CD4-positive, CD25-positive, alpha-beta regulatory T cell (primary cell): Measurements from ENCODE around the gene TMEM17. TPM values are rescaled to one million over a fixed set of nuclear protein-coding genes. Genes with fewer than 3 reads are reported as not detected.
A peak's percentile ranks its signal among the peaks of the same experiment; 100 is the strongest.

ENCODE experiments used
- ATAC-seq, 2 donors: fragments of 150-1000 bp; cut with Tn5 transposase; one replicate each; pipeline ENCODE4 v1.10.0; 2021; ENCODE audit warnings: low read depth in 2 of 2, moderate number of reproducible peaks in 2 of 2, moderate library complexity in 1 of 2
- DNase-seq, 3 donors: peaks; one replicate each; pipeline versions ENCODE4 v3.0.0 to v3.0.0-alpha.2; 2012 to 2022; ENCODE audit warnings: mixed read lengths in 1 of 3
- H3K27ac ChIP-seq: one replicate; pipeline ENCODE4 v1.7.0; 2013; ENCODE audit warnings: mild to moderate bottlenecking, low read length; ENCODE audit not compliant: insufficient read depth, poor library complexity, severe bottlenecking
- H3K27me3 ChIP-seq: one replicate; pipeline ENCODE4 v1.7.0; 2013; ENCODE audit warnings: low read length; ENCODE audit not compliant: control insufficient read depth, insufficient read depth
- H3K36me3 ChIP-seq: one replicate; pipeline ENCODE4 v1.7.0; 2013; ENCODE audit warnings: mild to moderate bottlenecking, low read length, moderate library complexity; ENCODE audit not compliant: control insufficient read depth, insufficient read depth
- H3K4me1 ChIP-seq: 2 replicates; pipeline ENCODE4 v1.7.0; 2013; ENCODE audit warnings: mild to moderate bottlenecking, low read length; ENCODE audit not compliant: insufficient read depth, control insufficient read depth, poor library complexity, severe bottlenecking
- H3K4me3 ChIP-seq: one replicate; pipeline ENCODE4 v1.7.0; 2013; ENCODE audit warnings: low read depth, mild to moderate bottlenecking, low read length, moderate library complexity
- H3K9me3 ChIP-seq, 2 experiments: 1 replicate in 1 of 2; 2 replicates in 1 of 2; pipeline ENCODE4 v1.7.0; 2013; ENCODE audit warnings: low read length in 2 of 2, mild to moderate bottlenecking in 1 of 2, moderate library complexity in 1 of 2; ENCODE audit not compliant: control insufficient read depth in 2 of 2
- H3K27ac Mint-ChIP-seq, 3 donors: one replicate each; pipeline ENCODE4 v1.8.0; 2020 to 2022; ENCODE audit warnings: mild to moderate bottlenecking in 3 of 3, mixed read lengths in 3 of 3, moderate library complexity in 2 of 3
- H3K27me3 Mint-ChIP-seq: one replicate; pipeline ENCODE4 v1.8.0; 2022; ENCODE audit warnings: mild to moderate bottlenecking, mixed read lengths
- H3K36me3 Mint-ChIP-seq: one replicate; pipeline ENCODE4 v1.8.0; 2020; ENCODE audit warnings: mixed read lengths
- H3K4me1 Mint-ChIP-seq, 4 donors: one replicate each; pipeline ENCODE4 v1.8.0; 2020 to 2022; ENCODE audit warnings: mixed read lengths in 4 of 4, mild to moderate bottlenecking in 1 of 4
- H3K4me3 Mint-ChIP-seq, 4 donors: one replicate each; pipeline ENCODE4 v1.8.0; 2020 to 2022; ENCODE audit warnings: mild to moderate bottlenecking in 4 of 4, mixed read lengths in 4 of 4, moderate library complexity in 3 of 4
- H3K9me3 Mint-ChIP-seq, 7 donors: one replicate each; pipeline ENCODE4 v1.8.0; 2020 to 2022; ENCODE audit warnings: mixed read lengths in 7 of 7, mild to moderate bottlenecking in 3 of 7, moderate library complexity in 2 of 7
- polyA plus RNA-seq, 4 donors: library from polyadenylated mRNA; unstranded; fragments of 300-500 nt; fragmentation: Illumina TruSeq; gene quantifications; one replicate each; pipeline ENCODE4 v1.2.3, GENCODE V29; 2021
- total RNA-seq: library from RNA; stranded (reverse); gene quantifications from one replicate; pipeline ENCODE4 v1.2.3, GENCODE V29; 2022

The TMEM17 gene
- total and polyA plus RNA-seq, 5 donors from 2014 or later: not detected

DNA sequence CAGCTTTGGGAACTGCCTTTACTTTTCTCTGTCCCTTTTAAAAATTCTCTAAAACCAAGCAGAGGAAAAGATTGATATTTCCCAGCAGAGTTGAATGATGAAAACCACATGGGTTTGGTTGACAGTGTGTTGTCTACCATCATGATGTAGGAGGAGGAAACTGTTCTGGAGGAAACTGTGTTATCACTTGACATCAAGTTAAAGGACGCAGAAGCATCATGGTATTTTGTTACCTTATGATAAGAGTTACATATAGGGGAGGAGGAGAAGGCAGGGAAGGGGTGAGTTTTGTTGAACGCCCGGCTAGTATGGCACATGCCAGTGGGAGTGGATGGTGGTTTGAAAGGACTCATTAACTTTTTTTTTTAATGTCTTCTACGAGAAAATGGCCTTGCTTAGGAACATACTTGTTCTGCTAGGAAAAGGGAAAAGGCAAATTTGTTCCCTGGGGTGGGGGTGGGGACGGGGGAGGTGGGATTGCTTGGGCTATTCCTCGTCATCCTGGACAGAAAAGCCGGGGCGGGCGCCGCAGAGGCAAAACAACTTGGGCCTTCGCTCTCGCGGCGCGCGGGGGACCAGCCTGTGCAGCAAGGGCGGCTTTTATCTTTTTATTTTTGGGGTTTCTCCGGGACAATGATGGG lies 766 bp downstream of the TMEM17 start:
- no peak overlapping the region for H3K4me3 ChIP-seq
- Mint-ChIP-seq H3K27ac (peak overlapping the region in 1 of 3 donors; percentile 52), H3K36me3 (no peaks in the 10 kb centered on the region), H3K27me3 (peaks cover 47% of the 10 kb centered on the region), H3K4me3 (peak overlapping the region; percentile 35 to 75 (median 69)), H3K9me3 (peaks cover 0 to 2% (median 0%) of the 10 kb centered on the region in 7 donors), H3K4me1 (peaks cover 0 to 7% (median 3%) of the 10 kb centered on the region in 4 donors)
- DNase-seq (peak in 1 of 3 donors; percentile 6), ATAC-seq (no peak)
- H3K36me3 ChIP-seq: no peaks in the 10 kb centered on the region
- no peak overlapping the region for H3K27ac ChIP-seq
- no peaks in the 10 kb centered on the region for H3K9me3 ChIP-seq
- peaks cover 9% of the 10 kb centered on the region for H3K4me1 ChIP-seq
- H3K27me3 ChIP-seq: peaks cover 26% of the 10 kb centered on the region

DNA sequence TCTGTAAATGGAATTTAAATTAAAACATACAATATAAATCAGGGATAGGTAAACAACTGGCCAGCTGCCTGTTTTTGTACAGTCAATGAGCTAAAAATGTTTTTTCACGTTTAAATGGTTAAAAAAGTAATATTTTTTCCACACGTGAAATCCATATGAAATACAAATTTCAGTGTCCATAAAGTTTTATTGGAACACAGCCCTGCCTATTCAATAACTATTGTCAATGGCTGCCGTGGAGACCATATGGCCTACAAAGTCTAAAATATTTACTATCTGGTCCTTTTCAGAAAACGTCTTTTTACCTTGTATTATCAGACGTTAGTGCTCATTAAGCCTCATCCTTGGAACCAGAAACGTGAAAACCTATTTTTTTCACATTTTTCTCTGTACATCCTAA lies 1.3 kb downstream of the TMEM17 start:
- H3K4me3 Mint-ChIP-seq: peak overlapping the region in 1 of 4 donors; percentile 35
- no peak overlapping the region for H3K27ac ChIP-seq
- peaks cover 0 to 7% (median 3%) of the 10 kb centered on the region in 4 donors for H3K4me1 Mint-ChIP-seq
- no peaks in the 10 kb centered on the region for H3K36me3 ChIP-seq
- ATAC-seq: no peak
- H3K9me3 Mint-ChIP-seq: peaks cover 0 to 2% (median 0%) of the 10 kb centered on the region in 7 donors
- peaks cover 26% of the 10 kb centered on the region for H3K27me3 ChIP-seq
- H3K4me3 ChIP-seq: no peak overlapping the region
- H3K27ac Mint-ChIP-seq: no peak overlapping the region
- no peaks in the 10 kb centered on the region for H3K36me3 Mint-ChIP-seq
- peaks cover 9% of the 10 kb centered on the region for H3K4me1 ChIP-seq
- peaks cover 47% of the 10 kb centered on the region for H3K27me3 Mint-ChIP-seq
- no peaks in the 10 kb centered on the region for H3K9me3 ChIP-seq
- DNase-seq: no peak

DNA sequence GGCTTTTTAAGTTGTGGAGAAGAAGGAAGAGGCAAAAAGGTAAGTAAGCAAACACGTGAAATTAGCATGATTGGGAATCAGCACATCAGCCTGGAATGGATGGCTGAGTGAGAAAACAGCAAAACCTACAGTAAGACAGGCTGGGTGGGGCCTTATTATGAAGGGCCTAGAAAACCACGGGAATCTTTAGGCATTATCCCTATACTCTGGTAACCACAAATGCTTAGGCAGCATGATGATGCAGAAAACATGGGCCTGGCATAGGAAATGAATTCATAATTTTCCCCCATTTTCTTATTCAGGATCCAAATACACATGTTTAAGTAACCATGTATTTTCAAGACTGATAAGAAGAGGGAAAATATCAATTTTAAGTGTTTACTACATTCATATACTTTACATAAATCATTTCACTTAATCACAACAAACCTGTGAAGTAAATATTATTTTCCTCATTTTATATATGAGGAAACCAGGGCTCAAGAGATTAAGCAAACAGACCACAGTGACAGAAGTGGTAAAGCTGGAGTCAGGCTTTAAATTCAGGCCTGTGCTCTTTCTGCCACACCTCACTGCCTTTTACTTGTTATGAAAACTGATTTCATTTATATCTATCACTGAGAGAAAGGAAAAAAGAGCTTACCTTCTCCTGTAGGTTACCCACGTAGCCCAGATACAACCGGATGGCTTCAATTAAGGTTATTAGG lies 4.0 kb downstream of the TMEM17 start:
- Histone ChIP-seq H3K4me1 (peaks cover 9% of the 10 kb centered on the region), H3K27me3 (peaks cover 17% of the 10 kb centered on the region), H3K27ac (no peak overlapping the region), H3K4me3 (no peak overlapping the region), H3K36me3 (no peaks in the 10 kb centered on the region), H3K9me3 (no peaks in the 10 kb centered on the region)
- no peak for DNase-seq
- ATAC-seq: no peak
- Mint-ChIP-seq H3K36me3 (no peaks in the 10 kb centered on the region), H3K27me3 (peaks cover 33% of the 10 kb centered on the region), H3K4me1 (peaks cover 0 to 7% (median 3%) of the 10 kb centered on the region in 4 donors), H3K27ac (no peak overlapping the region), H3K9me3 (no peaks in the 10 kb centered on the region), H3K4me3 (peak overlapping the region in 1 of 4 donors; percentile 63)

DNA sequence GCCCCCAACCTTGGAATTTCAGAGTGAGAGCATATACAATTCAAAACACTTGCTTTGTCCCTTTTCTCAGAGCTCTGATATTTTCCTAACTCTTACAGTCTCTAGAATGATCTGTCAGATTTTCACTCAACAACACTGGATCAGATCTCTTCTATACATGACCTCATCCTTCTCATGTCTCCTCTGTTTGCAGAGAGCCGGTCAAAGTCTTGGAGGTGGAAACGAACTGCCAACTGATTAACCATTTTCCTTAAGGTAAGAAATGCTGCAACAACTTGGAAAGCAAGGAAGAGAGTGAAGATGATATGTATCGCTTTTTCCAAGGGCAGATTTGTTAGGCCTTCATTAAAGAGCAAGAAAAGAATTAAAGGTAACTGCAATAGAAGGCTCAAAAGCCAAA lies 4.9 kb downstream of the TMEM17 start:
- no peak overlapping the region for H3K27ac ChIP-seq
- H3K36me3 Mint-ChIP-seq: no peaks in the 10 kb centered on the region
- ATAC-seq (no peak), DNase-seq (no peak)
- H3K4me3 Mint-ChIP-seq: no peak overlapping the region
- H3K27ac Mint-ChIP-seq: no peak overlapping the region
- no peaks in the 10 kb centered on the region for H3K9me3 Mint-ChIP-seq
- peaks cover 0 to 2% (median under 1%) of the 10 kb centered on the region in 4 donors for H3K4me1 Mint-ChIP-seq
- H3K27me3 ChIP-seq: peaks cover 12% of the 10 kb centered on the region
- no peak overlapping the region for H3K4me3 ChIP-seq
- no peaks in the 10 kb centered on the region for H3K36me3 ChIP-seq
- peaks cover 28% of the 10 kb centered on the region for H3K27me3 Mint-ChIP-seq
- peaks cover 5% of the 10 kb centered on the region for H3K4me1 ChIP-seq
- no peaks in the 10 kb centered on the region for H3K9me3 ChIP-seq

DNA sequence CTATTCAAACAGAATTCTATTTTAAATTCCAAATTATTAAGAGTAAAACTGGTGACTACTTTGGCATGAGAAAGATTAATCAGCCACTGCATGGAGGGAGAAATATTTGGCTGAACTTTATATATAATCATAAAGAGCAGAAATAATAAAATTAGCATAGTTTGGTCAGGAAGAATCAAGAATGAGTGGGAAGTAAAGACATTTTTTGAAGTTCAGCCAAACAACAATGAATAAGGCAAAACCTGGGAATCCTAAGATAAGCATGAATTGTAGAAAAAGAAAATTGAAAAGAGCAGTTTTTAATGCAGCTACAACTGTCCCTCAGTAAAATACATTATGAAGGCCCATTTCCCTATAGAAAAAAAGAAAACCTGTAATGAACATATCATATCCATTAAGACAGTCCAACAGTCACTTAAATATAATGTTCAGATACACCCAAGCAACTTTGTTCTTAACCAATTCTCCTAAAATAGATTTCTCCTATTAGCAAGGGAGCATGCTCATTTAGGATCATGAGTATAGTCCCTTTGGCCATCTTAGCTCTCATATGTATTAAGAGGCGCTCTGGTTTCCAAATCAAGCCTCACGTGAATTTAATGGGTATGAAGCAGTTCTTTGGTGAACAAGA lies 6.5 kb downstream of the TMEM17 start:
- Histone ChIP-seq H3K9me3 (no peaks in the 10 kb centered on the region), H3K36me3 (no peaks in the 10 kb centered on the region), H3K4me3 (no peak overlapping the region), H3K4me1 (no peaks in the 10 kb centered on the region), H3K27me3 (peaks cover 9% of the 10 kb centered on the region), H3K27ac (no peak overlapping the region)
- no peaks in the 10 kb centered on the region for H3K36me3 Mint-ChIP-seq
- ATAC-seq (no peak), DNase-seq (no peak)
- no peaks in the 10 kb centered on the region for H3K4me1 Mint-ChIP-seq
- no peak overlapping the region for H3K27ac Mint-ChIP-seq
- peaks cover 20% of the 10 kb centered on the region for H3K27me3 Mint-ChIP-seq
- no peak overlapping the region for H3K4me3 Mint-ChIP-seq
- H3K9me3 Mint-ChIP-seq: no peaks in the 10 kb centered on the region

DNA sequence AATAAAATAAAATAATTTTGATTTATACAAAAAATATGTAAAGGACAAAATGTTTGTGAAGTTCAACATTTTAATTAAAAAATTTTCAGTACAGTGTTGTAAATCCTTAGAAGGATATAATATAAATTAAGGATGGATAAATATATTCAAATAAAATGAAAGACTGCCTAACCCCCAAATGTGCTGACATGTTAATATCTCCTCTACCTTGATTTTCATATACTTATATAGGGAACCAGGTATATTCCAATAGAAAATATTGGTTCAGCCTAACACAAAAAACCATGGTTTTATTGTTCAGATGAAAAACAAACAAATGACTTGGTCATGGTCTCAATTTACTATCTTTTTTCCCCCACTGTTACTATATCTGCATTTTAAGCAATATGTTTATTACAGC lies 7.3 kb downstream of the TMEM17 start:
- no peak overlapping the region for H3K27ac Mint-ChIP-seq
- DNase-seq (no peak), ATAC-seq (no peak)
- no peaks in the 10 kb centered on the region for H3K4me1 Mint-ChIP-seq
- H3K9me3 ChIP-seq: no peaks in the 10 kb centered on the region
- no peak overlapping the region for H3K27ac ChIP-seq
- no peaks in the 10 kb centered on the region for H3K9me3 Mint-ChIP-seq
- H3K27me3 ChIP-seq: peaks cover 9% of the 10 kb centered on the region
- peaks cover 14% of the 10 kb centered on the region for H3K27me3 Mint-ChIP-seq
- H3K36me3 Mint-ChIP-seq: no peaks in the 10 kb centered on the region
- H3K36me3 ChIP-seq: no peaks in the 10 kb centered on the region
- H3K4me1 ChIP-seq: no peaks in the 10 kb centered on the region
- no peak overlapping the region for H3K4me3 ChIP-seq
- no peak overlapping the region for H3K4me3 Mint-ChIP-seq

DNA sequence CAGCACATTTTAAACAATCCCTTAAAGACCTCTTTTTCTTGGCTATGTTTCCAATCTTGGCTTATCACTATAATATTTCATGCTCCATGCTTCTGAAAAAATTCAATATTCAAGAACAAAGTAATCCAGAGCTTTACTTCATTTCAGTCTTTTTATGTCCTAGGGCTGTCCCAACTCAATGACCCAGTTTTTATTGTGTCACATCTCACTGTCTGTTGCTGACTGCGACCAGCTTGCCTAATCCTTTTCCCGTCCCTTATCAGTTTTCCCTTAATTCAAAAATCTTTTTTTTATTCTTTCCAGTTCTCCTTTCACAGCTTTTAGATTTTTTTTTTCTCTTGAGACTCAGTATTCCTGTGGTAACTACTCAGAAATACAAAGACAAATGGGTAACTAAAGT lies 10.2 kb downstream of the TMEM17 start:
- Mint-ChIP-seq H3K27ac (no peak overlapping the region), H3K4me3 (no peak overlapping the region), H3K9me3 (no peaks in the 10 kb centered on the region), H3K27me3 (peaks cover 4% of the 10 kb centered on the region), H3K36me3 (no peaks in the 10 kb centered on the region), H3K4me1 (no peaks in the 10 kb centered on the region)
- Histone ChIP-seq H3K27ac (no peak overlapping the region), H3K9me3 (no peaks in the 10 kb centered on the region), H3K36me3 (no peaks in the 10 kb centered on the region), H3K4me1 (no peaks in the 10 kb centered on the region), H3K4me3 (no peak overlapping the region), H3K27me3 (peaks cover 9% of the 10 kb centered on the region)
- no peak for ATAC-seq
- DNase-seq: no peak
